Keratinocyte (primary cell): ENCODE results near the gene JSRP1.

Experiments
- CTCF ChIP-seq, 3 experiments: IDR thresholded peaks in 1 of 3; conservative IDR thresholded peaks in 1 of 3; optimal IDR thresholded peaks in 1 of 3; 2 replicates in 2 of 3; 3 replicates in 1 of 3; pipeline versions ENCODE3 to v1.5.1; 2011; ENCODE audit warnings: low read length in 3 of 3, mild to moderate bottlenecking in 3 of 3, moderate library complexity in 2 of 3, control low read depth in 1 of 3, inconsistent platforms in 1 of 3; ENCODE audit not compliant: insufficient read depth in 2 of 3; ENCODE audit errors: extremely low read depth in 1 of 3
- EZH2 ChIP-seq: IDR thresholded peaks from one replicate; pipeline ENCODE4 v1.6.1; 2012; ENCODE audit warnings: inconsistent platforms, mild to moderate bottlenecking, low read length, moderate library complexity

GRCh38 chr19:2230807-2231533, 25.2 kb downstream of the JSRP1 start:
- TF ChIP-seq CTCF (optimal IDR thresholded peaks at IDR 0.05 in 1 of 3, IDR thresholded peaks at IDR 0.05 in 1 of 3, conservative IDR thresholded peaks at IDR 0.05 in 1 of 3; ENCODE audit: extremely low read depth in 1 of 3, insufficient read depth in 2 of 3, low read length in 3 of 3), result no peak
- no peak for TF ChIP-seq EZH2
